Nephron progenitor cell (in vitro differentiated cells): ENCODE measurements around the gene PGC.
A peak's percentile ranks its signal among the peaks of the same experiment; 100 is the strongest.

Experiments
- DNase-seq: peaks from one replicate; pipeline ENCODE4 v3.0.0; 2021
- H3K27ac Mint-ChIP-seq: 2 replicates; pipeline ENCODE4 v1.8.0; 2021; ENCODE audit warnings: mild to moderate bottlenecking, moderate library complexity, mixed read lengths
- H3K27me3 Mint-ChIP-seq: 2 replicates; pipeline ENCODE4 v1.8.0; 2021; ENCODE audit warnings: mild to moderate bottlenecking, low read depth, mixed read lengths; ENCODE audit not compliant: poor library complexity
- H3K36me3 Mint-ChIP-seq: 2 replicates; pipeline ENCODE4 v1.8.0; 2021; ENCODE audit warnings: low read depth, mixed read lengths
- H3K4me1 Mint-ChIP-seq: 2 replicates; pipeline ENCODE4 v1.8.0; 2021; ENCODE audit warnings: mixed read lengths
- H3K4me3 Mint-ChIP-seq: 2 replicates; pipeline ENCODE4 v1.8.0; 2021; ENCODE audit warnings: mild to moderate bottlenecking, moderate library complexity, mixed read lengths
- H3K9me3 Mint-ChIP-seq: 2 replicates; pipeline ENCODE4 v1.8.0; 2021; ENCODE audit warnings: mild to moderate bottlenecking, moderate library complexity, mixed read lengths
- CTCF ChIP-seq: fragments of 200-600 bp; sonication (generic); IDR thresholded peaks from 2 replicates; pipeline ENCODE4 v1.5.0; 2021; ENCODE audit warnings: antibody characterized with exemption

The PGC gene

GRCh38 chr6:41747256-41748101 lies at the start of gene PGC:
PGC (minus strand) TSS chr6:41747397; CDS start chr6:41747334, 63 bp downstream.
- Mint-ChIP-seq H3K4me1 (peaks cover 12% of the 10 kb centered on the region), H3K27ac (no peak within 1 kb of the TSS), H3K4me3 (no peak within 1 kb of the TSS), H3K36me3 (no peaks in the 10 kb centered on the region), H3K9me3 (no peaks in the 10 kb centered on the region), H3K27me3 (peaks cover 21% of the 10 kb centered on the region)
- TF ChIP-seq CTCF, result no peak
- DNase-seq, result no peak

- TF ChIP-seq CTCF, result no peak
- H3K4me1 Mint-ChIP-seq, result peaks cover 11% of the 10 kb centered on the region
- H3K27me3 Mint-ChIP-seq, result no peaks in the 10 kb centered on the region
- H3K4me3 Mint-ChIP-seq, result no peak overlapping the region
- H3K27ac Mint-ChIP-seq, result no peak overlapping the region
- DNase-seq, result no peak
- peaks cover 36% of the 10 kb centered on the region for H3K36me3 Mint-ChIP-seq
- H3K9me3 Mint-ChIP-seq, result no peaks in the 10 kb centered on the region
These were observed 49.3 kb upstream of the PGC start for GRCh38 chr6:41796474-41796873.

- Mint-ChIP-seq H3K27ac (peak overlapping the region; percentile 64), H3K36me3 (peaks cover 36% of the 10 kb centered on the region), H3K4me3 (no peak overlapping the region), H3K9me3 (no peaks in the 10 kb centered on the region), H3K4me1 (peaks cover 13% of the 10 kb centered on the region), H3K27me3 (no peaks in the 10 kb centered on the region)
- no peak for DNase-seq
- no peak for TF ChIP-seq CTCF
These were observed 44.8 kb upstream of the PGC start for GRCh38 chr6:41791984-41792383.

DNA sequence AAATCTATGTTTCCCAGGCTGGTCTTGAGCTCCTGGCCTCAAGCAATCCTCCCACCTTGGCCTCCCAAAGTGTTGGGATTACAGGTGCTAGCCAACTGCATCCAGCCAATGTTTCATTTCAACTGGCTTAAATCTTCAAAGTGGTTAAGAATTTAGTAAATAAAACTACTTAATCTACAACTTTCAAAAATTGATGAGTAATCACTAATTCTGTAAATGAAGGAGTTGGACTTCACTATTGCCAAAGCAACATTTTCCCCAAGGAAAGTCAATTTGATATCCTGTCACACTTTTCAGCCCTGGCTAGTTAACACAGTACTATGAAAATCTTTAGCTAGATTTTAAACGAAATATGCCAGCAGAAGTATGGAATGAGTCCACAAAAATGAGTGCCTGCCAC lies 44.1 kb upstream of the PGC start:
- no peak overlapping the region for H3K27ac Mint-ChIP-seq
- peaks cover 31% of the 10 kb centered on the region for H3K36me3 Mint-ChIP-seq
- no peak for TF ChIP-seq CTCF
- no peaks in the 10 kb centered on the region for H3K27me3 Mint-ChIP-seq
- no peak overlapping the region for H3K4me3 Mint-ChIP-seq
- H3K4me1 Mint-ChIP-seq, result peaks cover 13% of the 10 kb centered on the region
- no peak for DNase-seq
- no peaks in the 10 kb centered on the region for H3K9me3 Mint-ChIP-seq

DNA sequence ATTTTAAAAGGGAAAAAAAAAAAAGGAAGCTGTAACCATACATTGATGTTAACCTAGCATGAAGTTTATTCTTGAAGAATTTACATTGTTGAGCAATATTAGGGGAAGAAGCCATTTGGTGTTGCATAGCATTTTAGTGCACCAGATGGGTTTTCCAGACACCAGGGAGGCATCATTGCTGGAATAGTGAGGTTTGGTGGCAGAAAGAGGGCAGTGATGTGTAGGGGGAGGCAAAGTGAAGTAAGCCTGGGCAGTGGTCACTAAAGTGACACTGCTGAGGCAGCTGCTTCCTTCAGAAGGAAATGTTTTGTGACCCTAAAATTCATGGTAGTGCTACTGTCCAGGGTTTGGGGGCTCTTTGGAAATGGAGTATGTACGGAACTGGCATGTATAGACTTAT lies 42.8 kb upstream of the PGC start:
- Mint-ChIP-seq H3K27ac (no peak overlapping the region), H3K9me3 (no peaks in the 10 kb centered on the region), H3K4me3 (no peak overlapping the region), H3K36me3 (peaks cover 26% of the 10 kb centered on the region), H3K4me1 (peaks cover 25% of the 10 kb centered on the region), H3K27me3 (peaks cover 9% of the 10 kb centered on the region)
- TF ChIP-seq CTCF, result no peak
- no peak for DNase-seq

GRCh38 chr6:41789390-41789724 lies 42.2 kb upstream of the PGC start:
- no peak for DNase-seq
- H3K27me3 Mint-ChIP-seq, result peaks cover 14% of the 10 kb centered on the region
- TF ChIP-seq CTCF, result no peak
- H3K4me3 Mint-ChIP-seq, result peak overlapping the region; percentile 98
- no peaks in the 10 kb centered on the region for H3K9me3 Mint-ChIP-seq
- peaks cover 32% of the 10 kb centered on the region for H3K4me1 Mint-ChIP-seq
- H3K27ac Mint-ChIP-seq, result peak overlapping the region; percentile 94
- H3K36me3 Mint-ChIP-seq, result peaks cover 26% of the 10 kb centered on the region
